ENCODE data around the gene RAB17. TPM values are rescaled to one million over a fixed set of nuclear protein-coding genes. Genes with fewer than 3 reads are reported as not detected.

The RAB17 gene
- total RNA-seq, 1 donor from 2014 or later, result 49.9 TPM

DNA sequence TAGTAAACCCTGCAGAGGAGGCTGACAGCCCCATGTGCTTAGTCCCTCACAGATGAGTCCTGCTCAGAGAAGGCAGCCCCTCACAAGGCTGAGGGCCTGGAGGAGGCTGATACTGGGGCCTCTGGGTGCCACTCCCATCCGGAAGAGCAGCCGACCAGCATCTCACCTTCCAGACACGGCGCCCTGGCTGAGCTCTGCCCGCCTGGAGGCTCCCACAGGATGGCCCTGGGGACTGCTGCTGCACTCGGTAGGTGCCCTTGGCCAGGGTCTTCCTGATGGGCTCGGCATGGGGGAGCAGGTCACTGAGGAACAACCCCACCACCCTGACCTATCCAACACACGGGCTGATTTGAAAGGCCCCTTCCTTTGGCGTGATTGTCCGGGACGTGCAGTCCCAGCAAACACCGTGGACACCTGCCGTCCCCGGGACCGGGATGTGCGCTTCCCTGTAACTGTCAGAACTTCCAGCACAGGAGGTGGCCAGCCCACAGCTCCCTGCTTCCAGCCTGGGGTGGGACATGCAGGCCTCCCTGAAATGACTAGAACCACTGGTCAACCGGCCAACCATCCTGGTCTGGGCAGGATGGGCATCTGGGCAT, 64.9 kb downstream of the RAB17 start:
- H3K4me1 Mint-ChIP-seq (ENCODE audit: low read depth), result no peaks in the 10 kb centered on the region
- no peak overlapping the region for H3K27ac Mint-ChIP-seq
- H3K27me3 Mint-ChIP-seq, result peaks cover 2% of the 10 kb centered on the region
- no peak for DNase-seq (ENCODE audit: low spot score, unreplicated experiment)
- H3K36me3 Mint-ChIP-seq (ENCODE audit: insufficient read depth), result no peaks in the 10 kb centered on the region
- TF ChIP-seq, protein P1, sequence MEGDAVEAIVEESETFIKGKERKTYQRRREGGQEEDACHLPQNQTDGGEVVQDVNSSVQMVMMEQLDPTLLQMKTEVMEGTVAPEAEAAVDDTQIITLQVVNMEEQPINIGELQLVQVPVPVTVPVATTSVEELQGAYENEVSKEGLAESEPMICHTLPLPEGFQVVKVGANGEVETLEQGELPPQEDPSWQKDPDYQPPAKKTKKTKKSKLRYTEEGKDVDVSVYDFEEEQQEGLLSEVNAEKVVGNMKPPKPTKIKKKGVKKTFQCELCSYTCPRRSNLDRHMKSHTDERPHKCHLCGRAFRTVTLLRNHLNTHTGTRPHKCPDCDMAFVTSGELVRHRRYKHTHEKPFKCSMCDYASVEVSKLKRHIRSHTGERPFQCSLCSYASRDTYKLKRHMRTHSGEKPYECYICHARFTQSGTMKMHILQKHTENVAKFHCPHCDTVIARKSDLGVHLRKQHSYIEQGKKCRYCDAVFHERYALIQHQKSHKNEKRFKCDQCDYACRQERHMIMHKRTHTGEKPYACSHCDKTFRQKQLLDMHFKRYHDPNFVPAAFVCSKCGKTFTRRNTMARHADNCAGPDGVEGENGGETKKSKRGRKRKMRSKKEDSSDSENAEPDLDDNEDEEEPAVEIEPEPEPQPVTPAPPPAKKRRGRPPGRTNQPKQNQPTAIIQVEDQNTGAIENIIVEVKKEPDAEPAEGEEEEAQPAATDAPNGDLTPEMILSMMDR (IDR thresholded peaks at IDR 0.05; ENCODE audit: unreplicated experiment), result no peak
- H3K9me3 Mint-ChIP-seq (ENCODE audit: low read depth), result no peaks in the 10 kb centered on the region
- H3K4me3 Mint-ChIP-seq (ENCODE audit: low read depth), result no peak overlapping the region

DNA sequence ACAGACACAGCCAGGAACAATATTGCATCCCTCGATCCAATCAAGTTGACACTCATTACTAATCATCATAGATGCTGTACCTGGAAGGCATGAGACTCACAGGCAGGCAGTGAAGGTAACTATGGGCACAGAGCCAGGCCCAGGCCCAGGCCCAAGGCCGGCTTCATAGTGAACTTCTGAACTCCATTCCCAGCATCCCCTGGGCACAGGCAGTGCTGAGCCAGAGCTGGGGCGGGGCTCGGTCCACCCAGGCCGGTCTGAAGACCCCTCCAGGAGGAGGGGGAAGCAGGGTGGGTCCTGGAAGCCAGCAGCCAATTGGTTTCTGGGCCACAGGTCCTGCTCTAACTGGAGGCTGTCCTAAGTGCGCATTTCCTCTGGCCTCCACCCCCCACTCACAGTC, 65.9 kb downstream of the RAB17 start:
- Mint-ChIP-seq H3K27me3 (peaks cover 2% of the 10 kb centered on the region), H3K27ac (no peak overlapping the region), H3K36me3 (ENCODE audit: insufficient read depth) (no peaks in the 10 kb centered on the region), H3K9me3 (ENCODE audit: low read depth) (no peaks in the 10 kb centered on the region), H3K4me3 (ENCODE audit: low read depth) (no peak overlapping the region), H3K4me1 (ENCODE audit: low read depth) (no peaks in the 10 kb centered on the region)
- TF ChIP-seq, protein P1 (IDR thresholded peaks at IDR 0.05; ENCODE audit: unreplicated experiment), result no peak
- DNase-seq (ENCODE audit: low spot score, unreplicated experiment), result no peak

Other genes with a start within 250 kb of the RAB17 start
- gene COL6A3, start 176.6 kb downstream of the RAB17 start, total RNA-seq, result 0.82 and 1.0 TPM in 2 replicates
- gene MLPH, start 103.5 kb downstream of the RAB17 start, total RNA-seq, result 1.2 and 1.6 TPM in 2 replicates
- not detected in 2 replicates for gene PRLH, start 24.2 kb downstream of the RAB17 start, total RNA-seq
- 68.6 and 71.4 TPM in 2 replicates for gene LRRFIP1, start 36.9 kb upstream of the RAB17 start, total RNA-seq
- gene RBM44, start 208.0 kb upstream of the RAB17 start, total RNA-seq, result 0.78 and 0.81 TPM in 2 replicates